ENCODE data around the gene HTRA3.

Gene HTRA3

DNA sequence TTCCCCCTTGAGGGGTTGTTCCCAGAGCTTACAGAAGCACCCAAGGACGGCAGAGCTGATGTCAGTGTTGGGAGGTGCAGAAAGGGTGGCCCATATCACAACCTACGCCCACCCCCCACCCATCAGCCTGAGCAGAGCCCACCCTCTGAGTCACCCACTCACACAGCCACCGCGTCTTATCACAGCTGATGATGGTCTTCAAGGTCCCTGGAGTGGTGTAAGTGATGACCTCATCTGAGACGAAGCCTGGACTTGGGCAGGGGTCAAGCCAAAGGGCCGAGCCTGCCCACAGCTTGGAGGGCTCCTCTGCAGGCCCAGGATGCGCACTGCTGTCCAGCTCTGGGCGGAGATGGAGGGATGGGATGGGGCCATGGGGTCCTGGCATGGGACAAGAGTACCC is 3.0 kb upstream of the HTRA3 start:
- DNase-seq (ENCODE audit: low read depth in 2 of 2), result no peak

GRCh38 chr4:8267077-8267476 is 2.5 kb upstream of the HTRA3 start:
- peak in 1 of 2 donors; percentile 28 for DNase-seq (ENCODE audit: low read depth in 2 of 2)

- DNase-seq (ENCODE audit: low read depth in 2 of 2), result no peak
These were observed 1.3 kb upstream of the HTRA3 start for GRCh38 chr4:8268211-8268610.

- DNase-seq (ENCODE audit: low read depth in 2 of 2), result no peak
These were observed 536 bp upstream of the HTRA3 start for GRCh38 chr4:8268901-8269534.

- no peak for DNase-seq (ENCODE audit: low read depth in 2 of 2)
These were observed 841 bp downstream of the HTRA3 start for GRCh38 chr4:8270418-8270771.

GRCh38 chr4:8270912-8271815 is 1.6 kb downstream of the HTRA3 start:
- DNase-seq (ENCODE audit: low read depth in 2 of 2), result no peak

- no peak for DNase-seq (ENCODE audit: low read depth in 2 of 2)
These were observed 2.3 kb downstream of the HTRA3 start for GRCh38 chr4:8271821-8272220.

- DNase-seq (ENCODE audit: low read depth in 2 of 2), result no peak
These were observed 3.2 kb downstream of the HTRA3 start for GRCh38 chr4:8272472-8273428.

DNA sequence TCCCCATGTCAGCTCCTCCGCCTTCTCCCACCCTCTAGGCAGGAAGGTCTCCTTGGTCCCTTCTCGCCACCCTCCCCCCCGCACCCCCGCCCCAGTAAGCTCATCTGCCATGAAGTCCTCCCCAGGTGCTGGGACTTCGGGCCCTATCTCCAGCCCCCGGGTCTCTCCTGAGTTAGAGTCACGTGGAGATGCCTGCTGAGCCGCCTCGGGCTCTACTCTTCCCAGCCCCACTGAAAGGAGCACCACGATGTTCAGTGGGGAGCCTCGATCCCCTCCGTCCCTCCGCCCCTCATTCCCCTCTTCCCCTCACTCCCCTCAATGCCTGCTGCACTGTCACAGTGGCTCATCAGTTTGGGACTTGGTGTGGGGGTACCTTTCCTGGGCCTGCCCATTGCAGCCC is 3.9 kb downstream of the HTRA3 start:
- no peak for DNase-seq (ENCODE audit: low read depth in 2 of 2)

- no peak for DNase-seq (ENCODE audit: low read depth in 2 of 2)
These were observed 4.6 kb downstream of the HTRA3 start for GRCh38 chr4:8274066-8274652.

DNA sequence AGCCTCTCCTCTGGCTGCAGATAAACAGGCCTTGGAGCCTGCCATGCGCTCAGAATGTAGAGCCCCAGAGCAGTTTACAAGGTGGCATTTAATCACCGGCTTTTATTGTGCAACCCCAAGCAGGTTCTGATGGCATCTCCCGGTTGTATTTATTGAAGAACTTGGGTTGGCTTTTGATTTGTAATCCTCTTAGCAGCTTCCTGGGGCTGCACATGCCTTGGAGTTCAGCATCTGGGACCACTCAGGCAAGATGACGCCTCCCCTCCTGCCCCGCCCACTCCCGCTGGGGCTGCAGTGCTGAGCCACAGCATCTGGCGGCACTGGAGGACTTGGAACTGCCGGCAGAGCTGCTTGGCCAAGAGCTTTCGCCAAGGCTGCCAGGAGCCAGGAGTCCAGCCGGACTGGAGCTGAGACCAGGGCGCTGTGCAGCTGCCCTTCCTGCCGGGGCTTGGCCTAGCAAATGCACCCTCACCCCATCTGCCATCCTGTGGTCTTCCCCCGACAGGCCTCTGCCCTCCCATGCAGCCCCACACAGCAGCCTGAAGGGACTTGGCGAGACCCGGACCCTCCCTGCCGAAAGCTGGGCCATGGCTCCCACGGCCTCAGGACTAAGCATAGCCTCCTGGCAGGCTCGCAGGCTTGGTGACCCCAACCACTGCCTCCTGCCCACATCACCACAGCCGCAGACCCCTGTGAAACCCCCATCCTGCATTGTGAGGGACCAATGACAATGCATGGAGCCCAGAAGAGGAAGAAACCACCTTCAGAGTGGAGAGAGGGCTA is 5.4 kb downstream of the HTRA3 start:
- no peak for DNase-seq (ENCODE audit: low read depth in 2 of 2)

GRCh38 chr4:8275548-8275910 is 6.0 kb downstream of the HTRA3 start:
- DNase-seq (ENCODE audit: low read depth in 2 of 2), result no peak

- no peak for DNase-seq (ENCODE audit: low read depth in 2 of 2)
These were observed 7.0 kb downstream of the HTRA3 start for GRCh38 chr4:8276358-8277240.

DNA sequence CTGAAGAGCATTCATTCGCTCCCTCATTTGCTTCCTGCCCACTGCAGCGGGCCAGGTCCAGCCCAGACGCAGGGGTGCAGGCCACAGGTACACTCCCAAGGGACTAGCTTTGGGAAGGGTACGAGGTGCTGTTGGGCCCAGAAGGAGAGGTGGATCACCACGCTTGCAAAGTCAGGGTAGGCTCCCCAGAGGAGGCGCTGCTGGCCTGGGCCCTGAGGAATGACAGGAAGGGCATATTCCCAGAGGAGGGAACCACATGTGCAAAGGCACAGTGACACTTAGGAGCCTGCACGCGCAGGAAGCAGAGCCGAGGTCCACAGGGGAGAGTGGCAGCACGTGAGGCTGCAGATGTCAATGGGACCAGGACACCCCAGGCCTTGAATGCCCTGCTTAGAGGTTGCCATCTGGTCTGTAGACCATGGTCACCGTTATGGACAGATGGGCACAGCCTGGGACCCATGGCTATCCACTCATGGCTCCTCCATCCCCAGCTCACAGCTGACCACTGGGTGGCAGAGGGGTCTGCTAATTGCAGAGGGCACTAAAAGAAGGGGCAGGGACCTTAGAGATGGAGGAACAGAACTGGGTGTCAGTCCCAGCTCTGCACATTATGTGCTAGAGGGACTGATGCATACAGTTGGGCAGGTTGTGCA is 7.9 kb downstream of the HTRA3 start:
- no peak for DNase-seq (ENCODE audit: low read depth in 2 of 2)

DNA sequence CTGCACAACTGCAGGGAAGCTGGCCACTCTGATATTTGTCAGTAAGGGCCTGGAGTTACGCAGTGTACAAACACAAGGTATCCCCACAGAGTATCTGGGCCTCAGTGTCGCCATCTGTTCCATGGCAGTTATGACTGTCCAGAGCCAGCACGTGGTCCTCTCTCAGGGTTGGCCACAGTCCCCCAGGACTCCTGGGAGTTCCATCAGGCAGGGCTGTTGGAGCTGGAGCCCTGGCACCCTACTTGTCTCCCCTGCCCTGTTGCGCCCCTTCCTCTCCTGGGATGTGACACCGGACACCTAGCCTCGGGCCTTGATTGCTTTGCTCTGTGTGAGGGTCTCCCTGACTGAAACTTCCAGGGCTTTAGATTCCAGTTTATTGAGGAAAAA is 8.4 kb downstream of the HTRA3 start:
- no peak for DNase-seq (ENCODE audit: low read depth in 2 of 2)

DNA sequence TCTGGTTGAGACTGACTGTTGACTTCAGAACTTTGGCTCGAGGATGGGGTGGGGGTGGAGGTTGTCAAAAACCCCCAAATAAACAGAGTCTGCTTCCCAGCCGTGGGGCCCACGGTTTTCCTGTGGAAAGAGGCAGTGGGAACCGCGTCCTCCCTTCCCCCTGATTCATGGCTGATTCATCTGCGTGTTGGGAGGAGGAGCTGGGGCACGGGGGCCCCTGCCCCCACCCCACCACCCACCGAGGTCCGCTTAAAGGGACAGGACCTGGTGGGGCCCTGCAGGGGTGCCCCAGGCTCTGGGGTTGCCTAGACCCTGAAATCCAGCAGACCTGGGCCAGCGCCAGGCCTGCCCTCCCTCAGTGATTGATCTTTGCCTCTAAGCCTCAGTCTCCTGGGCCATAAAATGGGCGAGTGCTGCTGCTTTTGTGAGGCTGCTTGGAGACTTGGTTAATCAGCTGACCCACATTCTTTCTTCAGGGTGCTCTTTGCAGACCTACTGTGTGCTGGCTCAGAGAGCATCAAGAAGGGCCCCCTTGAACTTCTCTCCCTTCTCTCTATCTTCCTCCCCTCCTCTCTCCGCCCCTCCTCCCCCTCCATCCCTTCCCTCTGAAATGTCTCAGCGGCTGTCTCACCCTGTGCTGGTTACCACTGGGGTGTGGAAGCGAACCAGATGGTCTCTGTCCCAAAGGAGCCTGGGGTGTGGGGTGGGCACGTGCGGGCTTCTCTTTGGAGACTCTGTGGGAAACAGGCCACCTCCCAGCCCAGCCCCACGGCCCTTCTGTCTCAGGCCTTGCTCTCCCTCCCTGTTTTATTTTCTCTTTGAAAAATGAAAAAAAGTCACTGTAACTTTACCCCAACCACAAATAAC is 9.1 kb downstream of the HTRA3 start:
- no peak for DNase-seq (ENCODE audit: low read depth in 2 of 2)

- no peak for DNase-seq (ENCODE audit: low read depth in 2 of 2)
These were observed 10.0 kb downstream of the HTRA3 start for GRCh38 chr4:8279321-8280157.
